Esophagus muscularis mucosa (tissue), 3 donors: Measurements from ENCODE around the gene PNN.
"Not testable (repeated sequence)": the region's sequence is repeated elsewhere in the genome, so short reads cannot be mapped to it uniquely, and the experiment has no call there.

ENCODE experiments used
- CTCF ChIP-seq, 3 experiments: fragments of 200-600 bp in 2 of 3; fragments of 450-650 bp in 1 of 3; sonication (generic) in 2 of 3; IDR thresholded peaks; one replicate each; pipeline ENCODE4 v1.5.1; 2017 to 2019; ENCODE audit warnings: antibody characterized with exemption in 3 of 3, mild to moderate bottlenecking in 2 of 3, moderate library complexity in 1 of 3
- POLR2AphosphoS5 ChIP-seq, 2 donors: sonication (generic); formaldehyde crosslinking; IDR thresholded peaks; one replicate each; pipeline ENCODE4 v1.6.1; 2017; ENCODE audit warnings: antibody characterized with exemption in 2 of 2

DNA sequence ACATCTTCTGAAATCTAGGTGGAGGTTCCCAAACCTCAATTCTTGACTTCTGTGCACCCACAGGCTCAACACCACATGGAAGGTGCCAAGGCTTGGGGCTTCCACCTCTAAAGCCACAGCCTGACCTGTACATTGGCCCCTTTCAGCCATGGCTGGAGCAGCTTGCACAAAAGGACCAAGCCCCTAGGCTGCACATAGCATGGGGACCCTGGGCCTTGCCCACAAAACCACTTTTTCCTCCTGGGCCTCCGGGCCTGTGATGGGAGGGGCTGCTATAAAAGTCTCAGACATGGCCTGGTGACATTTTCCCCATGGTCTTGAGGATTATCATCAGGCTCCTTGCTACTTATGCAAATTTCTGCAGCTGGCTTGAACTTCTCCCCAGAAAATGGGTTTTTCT lies 33.4 kb upstream of the PNN start:
- not testable (repeated sequence) for TF ChIP-seq CTCF, POLR2AphosphoS5 (IDR thresholded peaks at IDR 0.05)
